ENCODE data around the gene CTH. TPM values are rescaled to one million over a fixed set of nuclear protein-coding genes. Genes with fewer than 3 reads are reported as not detected.
"Not testable (repeated sequence)": the region's sequence is repeated elsewhere in the genome, so short reads cannot be mapped to it uniquely, and the experiment has no call there.

The CTH gene
- total and polyA plus RNA-seq, 2 experiments from 2014 or later = 31.0 to 34.3 TPM

GRCh38 chr1:70361727-70362398 is 49.2 kb upstream of the CTH start:
- Histone ChIP-seq H3F3A (replicated peaks; ENCODE audit: low read depth) (no peaks in the 10 kb centered on the region), H3K27ac (ENCODE audit: low read depth) (0 out of 2 replicates have a peak overlapping the region, but pooled peaks have one; percentile 24), H3K79me2 (replicated peaks; ENCODE audit: insufficient read depth) (no peaks in the 10 kb centered on the region), H3K4me2 (no peak overlapping the region), H2AFZ (no peak overlapping the region), H3K9me2 (ENCODE audit: insufficient read depth) (no peaks in the 10 kb centered on the region), H3K4me1 (ENCODE audit: insufficient read depth) (no peaks in the 10 kb centered on the region), H4K20me1 (replicated peaks; ENCODE audit: insufficient read depth) (no peaks in the 10 kb centered on the region), H3K36me3 (ENCODE audit: insufficient read depth) (no peaks in the 10 kb centered on the region), H3K4me3 (no peak overlapping the region), H3K27me3 (ENCODE audit: insufficient read depth) (no peaks in the 10 kb centered on the region)
- Mint-ChIP-seq H3K4me3 (no peak overlapping the region; the same call in 2 of the 3 replicates), H3K36me3 (ENCODE audit: low read depth) (0 out of 3 replicates have a peak, but pooled peaks cover 1% of the 10 kb centered on the region), H3K9me3 (no peaks in the 10 kb centered on the region), H3K4me1 (peaks cover 10% of the 10 kb centered on the region; the same call in 2 of the 3 replicates), H3K27me3 (ENCODE audit: insufficient read depth, low read depth, poor library complexity) (no peaks in the 10 kb centered on the region), H3K27ac (peak overlapping the region; percentile 25)
- TF ChIP-seq, protein P1, sequence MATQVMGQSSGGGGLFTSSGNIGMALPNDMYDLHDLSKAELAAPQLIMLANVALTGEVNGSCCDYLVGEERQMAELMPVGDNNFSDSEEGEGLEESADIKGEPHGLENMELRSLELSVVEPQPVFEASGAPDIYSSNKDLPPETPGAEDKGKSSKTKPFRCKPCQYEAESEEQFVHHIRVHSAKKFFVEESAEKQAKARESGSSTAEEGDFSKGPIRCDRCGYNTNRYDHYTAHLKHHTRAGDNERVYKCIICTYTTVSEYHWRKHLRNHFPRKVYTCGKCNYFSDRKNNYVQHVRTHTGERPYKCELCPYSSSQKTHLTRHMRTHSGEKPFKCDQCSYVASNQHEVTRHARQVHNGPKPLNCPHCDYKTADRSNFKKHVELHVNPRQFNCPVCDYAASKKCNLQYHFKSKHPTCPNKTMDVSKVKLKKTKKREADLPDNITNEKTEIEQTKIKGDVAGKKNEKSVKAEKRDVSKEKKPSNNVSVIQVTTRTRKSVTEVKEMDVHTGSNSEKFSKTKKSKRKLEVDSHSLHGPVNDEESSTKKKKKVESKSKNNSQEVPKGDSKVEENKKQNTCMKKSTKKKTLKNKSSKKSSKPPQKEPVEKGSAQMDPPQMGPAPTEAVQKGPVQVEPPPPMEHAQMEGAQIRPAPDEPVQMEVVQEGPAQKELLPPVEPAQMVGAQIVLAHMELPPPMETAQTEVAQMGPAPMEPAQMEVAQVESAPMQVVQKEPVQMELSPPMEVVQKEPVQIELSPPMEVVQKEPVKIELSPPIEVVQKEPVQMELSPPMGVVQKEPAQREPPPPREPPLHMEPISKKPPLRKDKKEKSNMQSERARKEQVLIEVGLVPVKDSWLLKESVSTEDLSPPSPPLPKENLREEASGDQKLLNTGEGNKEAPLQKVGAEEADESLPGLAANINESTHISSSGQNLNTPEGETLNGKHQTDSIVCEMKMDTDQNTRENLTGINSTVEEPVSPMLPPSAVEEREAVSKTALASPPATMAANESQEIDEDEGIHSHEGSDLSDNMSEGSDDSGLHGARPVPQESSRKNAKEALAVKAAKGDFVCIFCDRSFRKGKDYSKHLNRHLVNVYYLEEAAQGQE (IDR thresholded peaks at IDR 0.05; ENCODE audit: unreplicated experiment) = no peak
- ATAC-seq = no peak
- DNase-seq (ENCODE audit: low spot score) = peak; percentile 70

GRCh38 chr1:70364439-70364838 is 46.6 kb upstream of the CTH start:
- Histone ChIP-seq H4K20me1 (replicated peaks; ENCODE audit: insufficient read depth) (no peaks in the 10 kb centered on the region), H3K36me3 (ENCODE audit: insufficient read depth) (no peaks in the 10 kb centered on the region), H3K9me2 (ENCODE audit: insufficient read depth) (no peaks in the 10 kb centered on the region; the same call in 1 of the 2 replicates), H2AFZ (no peak overlapping the region), H3K79me2 (replicated peaks; ENCODE audit: insufficient read depth) (no peaks in the 10 kb centered on the region), H3K27ac (ENCODE audit: low read depth) (no peak overlapping the region), H3K4me1 (ENCODE audit: insufficient read depth) (no peaks in the 10 kb centered on the region), H3K4me3 (no peak overlapping the region), H3K4me2 (no peak overlapping the region), H3F3A (replicated peaks; ENCODE audit: low read depth) (no peaks in the 10 kb centered on the region), H3K27me3 (ENCODE audit: insufficient read depth) (no peaks in the 10 kb centered on the region)
- ATAC-seq = no peak
- TF ChIP-seq CTCF (conservative IDR thresholded peaks at IDR 0.05; ENCODE audit: low read depth in 2 of 2) (no peak), CREB1 (CRISPR knock-in tag; IDR thresholded peaks at IDR 0.05; ENCODE audit: low read depth) (no peak), JUNB (IDR thresholded peaks at IDR 0.05; ENCODE audit: unreplicated experiment) (no peak), EZH2phosphoT487 (IDR thresholded peaks at IDR 0.05; ENCODE audit: unreplicated experiment) (no peak)
- TF ChIP-seq, protein P1 (IDR thresholded peaks at IDR 0.05; ENCODE audit: unreplicated experiment) = no peak
- Mint-ChIP-seq H3K27me3 (ENCODE audit: insufficient read depth, low read depth, poor library complexity) (peaks cover 2% of the 10 kb centered on the region), H3K4me1 (peaks cover 10% of the 10 kb centered on the region; the same call in 2 of the 3 replicates), H3K9me3 (no peaks in the 10 kb centered on the region), H3K36me3 (ENCODE audit: low read depth) (peaks cover 4% of the 10 kb centered on the region; the same call in 1 of the 3 replicates), H3K4me3 (no peak overlapping the region), H3K27ac (no peak overlapping the region)
- DNase-seq (ENCODE audit: low spot score) = no peak

DNA sequence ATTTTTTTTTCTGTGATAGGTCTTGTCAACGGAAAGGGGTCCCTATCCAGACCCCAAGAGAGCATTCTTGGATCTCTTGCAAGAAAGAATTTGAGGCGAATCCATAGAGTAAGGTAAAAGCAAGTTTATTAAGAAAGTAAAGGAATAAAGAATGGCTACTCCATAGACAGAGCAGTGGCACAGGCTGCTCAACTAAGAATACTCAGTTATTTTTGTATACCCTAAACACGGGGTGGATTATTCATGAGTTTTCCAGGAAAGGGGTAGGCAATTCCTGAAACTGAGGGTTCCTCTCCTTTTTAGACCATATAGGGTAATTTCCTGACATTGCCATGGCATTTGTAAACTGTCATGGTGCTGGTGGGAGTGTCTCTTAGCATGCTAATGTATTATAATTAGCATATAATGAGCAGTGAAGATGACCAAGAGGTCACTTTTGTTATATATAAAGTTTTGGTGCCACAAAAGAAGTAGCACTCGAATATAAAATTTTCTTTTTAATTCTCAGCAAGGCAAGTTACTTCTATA is 44.6 kb upstream of the CTH start:
- not testable (repeated sequence) for H3K9me3 Mint-ChIP-seq; H3K27me3 ChIP-seq (ENCODE audit: insufficient read depth); H2AFZ ChIP-seq; H3K27me3 Mint-ChIP-seq (ENCODE audit: insufficient read depth, low read depth, poor library complexity); ATAC-seq; H3K27ac ChIP-seq (ENCODE audit: low read depth); H4K20me1 ChIP-seq (replicated peaks; ENCODE audit: insufficient read depth); H3K36me3 Mint-ChIP-seq (ENCODE audit: low read depth); H3K4me3 Mint-ChIP-seq; H3K4me2 ChIP-seq; H3K4me1 ChIP-seq (ENCODE audit: insufficient read depth); H3K9me2 ChIP-seq (ENCODE audit: insufficient read depth); H3K4me3 ChIP-seq; DNase-seq (ENCODE audit: low spot score); H3F3A ChIP-seq (replicated peaks; ENCODE audit: low read depth); H3K36me3 ChIP-seq (ENCODE audit: insufficient read depth); H3K79me2 ChIP-seq (replicated peaks; ENCODE audit: insufficient read depth); H3K27ac Mint-ChIP-seq
- peaks cover 10% of the 10 kb centered on the region; the same call in 2 of the 3 replicates for H3K4me1 Mint-ChIP-seq

Measured in GM23338 (cell line).